ENCODE data around the gene MYH15. TPM values are rescaled to one million over a fixed set of nuclear protein-coding genes. Genes with fewer than 3 reads are reported as not detected.

MYH15 gene
- polyA plus RNA-seq, 1 donor from 2014 or later: 0.71 TPM

- Histone ChIP-seq H3K36me3 (ENCODE audit: insufficient read depth, low read length) (no peaks in the 10 kb centered on the region), H3K9me3 (ENCODE audit: low read length) (no peaks in the 10 kb centered on the region), H3K4me2 (ENCODE audit: low read length) (no peak overlapping the region), H4K20me1 (ENCODE audit: insufficient read depth) (no peaks in the 10 kb centered on the region), H3K9ac (ENCODE audit: low read length) (no peak overlapping the region), H3K4me3 (ENCODE audit: low read length) (no peak overlapping the region), H2AFZ (ENCODE audit: low read depth, low read length) (no peak overlapping the region), H3K79me2 (replicated peaks; ENCODE audit: insufficient read depth, low read length) (no peaks in the 10 kb centered on the region), H3K9me2 (ENCODE audit: insufficient read depth, low read length) (no peaks in the 10 kb centered on the region), H3K27ac (ENCODE audit: low read length) (no peak overlapping the region), H3K27me3 (ENCODE audit: insufficient read depth, low read depth, low read length) (no peaks in the 10 kb centered on the region), H3F3A (ENCODE audit: insufficient read depth, low read length, poor library complexity, severe bottlenecking) (no peaks in the 10 kb centered on the region)
- TF ChIP-seq EP300 (conservative IDR thresholded peaks at IDR 0.05; ENCODE audit: poor library complexity, severe bottlenecking) (no peak), EZH2 (IDR thresholded peaks at IDR 0.05; ENCODE audit: borderline replicate concordance, insufficient read depth, low read length, poor library complexity, severe bottlenecking) (no peak), REST (IDR thresholded peaks at IDR 0.05; ENCODE audit: borderline replicate concordance) (no peak), POLR2AphosphoS5 (IDR thresholded peaks at IDR 0.05) (no peak), RAD21 (conservative IDR thresholded peaks at IDR 0.05) (no peak), MXI1 (conservative IDR thresholded peaks at IDR 0.05; ENCODE audit: poor library complexity, severe bottlenecking) (no peak), TAF1 (IDR thresholded peaks at IDR 0.05; ENCODE audit: low read depth) (no peak), SMC3 (conservative IDR thresholded peaks at IDR 0.05; ENCODE audit: poor library complexity) (no peak)
- TF ChIP-seq, protein P1, sequence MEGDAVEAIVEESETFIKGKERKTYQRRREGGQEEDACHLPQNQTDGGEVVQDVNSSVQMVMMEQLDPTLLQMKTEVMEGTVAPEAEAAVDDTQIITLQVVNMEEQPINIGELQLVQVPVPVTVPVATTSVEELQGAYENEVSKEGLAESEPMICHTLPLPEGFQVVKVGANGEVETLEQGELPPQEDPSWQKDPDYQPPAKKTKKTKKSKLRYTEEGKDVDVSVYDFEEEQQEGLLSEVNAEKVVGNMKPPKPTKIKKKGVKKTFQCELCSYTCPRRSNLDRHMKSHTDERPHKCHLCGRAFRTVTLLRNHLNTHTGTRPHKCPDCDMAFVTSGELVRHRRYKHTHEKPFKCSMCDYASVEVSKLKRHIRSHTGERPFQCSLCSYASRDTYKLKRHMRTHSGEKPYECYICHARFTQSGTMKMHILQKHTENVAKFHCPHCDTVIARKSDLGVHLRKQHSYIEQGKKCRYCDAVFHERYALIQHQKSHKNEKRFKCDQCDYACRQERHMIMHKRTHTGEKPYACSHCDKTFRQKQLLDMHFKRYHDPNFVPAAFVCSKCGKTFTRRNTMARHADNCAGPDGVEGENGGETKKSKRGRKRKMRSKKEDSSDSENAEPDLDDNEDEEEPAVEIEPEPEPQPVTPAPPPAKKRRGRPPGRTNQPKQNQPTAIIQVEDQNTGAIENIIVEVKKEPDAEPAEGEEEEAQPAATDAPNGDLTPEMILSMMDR (IDR thresholded peaks at IDR 0.05; ENCODE audit: poor library complexity, severe bottlenecking): no peak
Measured at GRCh38 chr3:108333961-108334360, 176.4 kb downstream of the MYH15 start.

GRCh38 chr3:108331792-108332191 is 178.6 kb downstream of the MYH15 start:
- H3K79me2 ChIP-seq (replicated peaks; ENCODE audit: insufficient read depth, low read length): no peaks in the 10 kb centered on the region
- no peaks in the 10 kb centered on the region for H3K9me3 ChIP-seq (ENCODE audit: low read length)
- H3F3A ChIP-seq (ENCODE audit: insufficient read depth, low read length, poor library complexity, severe bottlenecking): no peaks in the 10 kb centered on the region
- H3K36me3 ChIP-seq (ENCODE audit: insufficient read depth, low read length): no peaks in the 10 kb centered on the region
- no peak overlapping the region for H3K27ac ChIP-seq (ENCODE audit: low read length)
- H3K27me3 ChIP-seq (ENCODE audit: insufficient read depth, low read depth, low read length): no peaks in the 10 kb centered on the region
- H4K20me1 ChIP-seq (ENCODE audit: insufficient read depth): no peaks in the 10 kb centered on the region
- H3K4me2 ChIP-seq (ENCODE audit: low read length): no peak overlapping the region
- H2AFZ ChIP-seq (ENCODE audit: low read depth, low read length): no peak overlapping the region
- no peak for TF ChIP-seq REST (IDR thresholded peaks at IDR 0.05; ENCODE audit: borderline replicate concordance)
- TF ChIP-seq TAF1 (IDR thresholded peaks at IDR 0.05; ENCODE audit: low read depth): no peak
- TF ChIP-seq, protein P1 (IDR thresholded peaks at IDR 0.05; ENCODE audit: poor library complexity, severe bottlenecking): no peak
- no peak for TF ChIP-seq SMC3 (conservative IDR thresholded peaks at IDR 0.05; ENCODE audit: poor library complexity)
- TF ChIP-seq POLR2AphosphoS5 (IDR thresholded peaks at IDR 0.05): no peak
- no peak for TF ChIP-seq EP300 (conservative IDR thresholded peaks at IDR 0.05; ENCODE audit: poor library complexity, severe bottlenecking)
- TF ChIP-seq RAD21 (conservative IDR thresholded peaks at IDR 0.05): no peak
- no peak for TF ChIP-seq EZH2 (IDR thresholded peaks at IDR 0.05; ENCODE audit: borderline replicate concordance, insufficient read depth, low read length, poor library complexity, severe bottlenecking)
- no peak overlapping the region for H3K4me3 ChIP-seq (ENCODE audit: low read length)
- H3K9me2 ChIP-seq (ENCODE audit: insufficient read depth, low read length): no peaks in the 10 kb centered on the region
- H3K9ac ChIP-seq (ENCODE audit: low read length): no peak overlapping the region
